ENCODE data around the gene ZNF813. TPM values are rescaled to one million over a fixed set of nuclear protein-coding genes. Genes with fewer than 3 reads are reported as not detected.

ZNF813 gene
- total and polyA plus RNA-seq, 9 of the 15 experiments (the other 6 are each of a cell fraction or from before 2014, with no cell fraction given) = 1.3 to 8.0 (median 5.3) TPM

DNA sequence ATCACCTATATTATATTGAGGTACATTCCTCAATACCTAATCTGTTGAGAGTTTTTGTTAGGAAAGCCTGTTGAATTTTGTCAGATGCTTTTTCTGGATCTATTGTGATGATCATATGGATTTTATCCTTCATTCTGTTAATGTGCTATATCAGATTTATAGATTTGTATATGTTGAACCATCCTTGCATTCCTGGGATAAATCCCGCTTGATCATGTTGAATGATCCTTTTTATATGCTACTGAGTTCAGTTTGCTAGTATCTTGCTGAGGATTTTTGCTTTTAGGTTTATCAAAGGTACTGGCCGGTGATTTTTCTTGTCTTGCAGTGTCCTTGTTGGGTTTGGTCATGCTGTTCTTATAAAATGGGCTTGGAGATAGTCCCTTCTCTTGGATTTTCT is 58.4 kb downstream of the ZNF813 start:
- intact Hi-C loops (cut with micrococcal nuclease) (no loop called here), in situ Hi-C loops (cut with MboI) (no loop called here)
- Histone ChIP-seq H3K9me1 (ENCODE audit: control insufficient read depth, insufficient read depth, low read length) (no peaks in the 10 kb centered on the region), H2AFZ (ENCODE audit: low read depth, low read length) (no peak overlapping the region), H3K4me3 (no peak overlapping the region), H4K20me1 (replicated peaks; ENCODE audit: control insufficient read depth, insufficient read depth, low read length) (no peaks in the 10 kb centered on the region), H3K79me2 (ENCODE audit: control insufficient read depth, insufficient read depth, low read length) (no peaks in the 10 kb centered on the region), H3K9ac (ENCODE audit: insufficient read depth in 1 of 2, low read depth in 2 of 2, low read length in 2 of 2) (no peak overlapping the region), H3K9me3 (replicated peaks; ENCODE audit: control insufficient read depth, insufficient read depth, low read depth, low read length) (peaks cover 5% of the 10 kb centered on the region), H3K27me3 (ENCODE audit: control insufficient read depth in 2 of 2, insufficient read depth in 2 of 2, low read length in 2 of 2) (no peaks in the 10 kb centered on the region; a peak in 1 of 5 replicates), H3K4me2 (ENCODE audit: insufficient read depth, low read length) (no peak overlapping the region), H3K36me3 (ENCODE audit: control insufficient read depth, insufficient read depth, low read length) (no peaks in the 10 kb centered on the region), H3K27ac (ENCODE audit: extremely low read depth, low read depth, low read length) (no peak overlapping the region), H3K4me1 (replicated peaks in 1 of 2; ENCODE audit: control insufficient read depth in 2 of 2, insufficient read depth in 2 of 2, low read length in 2 of 2) (peaks cover 0 to 7% of the 10 kb centered on the region in 2 experiments; a peak in 2 of 5 replicates)
- no peak for FAIRE-seq
- no TSS peak for BruUV-seq (replicated peaks)
- WGBS (ENCODE audit: insufficient coverage, low coverage, missing lambda C conversion rate) = 2% methylated on average over 2 of the region's 2 CpGs
- ATAC-seq = no peak
- POLR2A ChIA-PET = no interaction called here
- peak; percentile 95 for TF ChIP-seq ZNF324 (CRISPR knock-in tag; IDR thresholded peaks at IDR 0.05)
- TF ChIP-seq, protein P1, sequence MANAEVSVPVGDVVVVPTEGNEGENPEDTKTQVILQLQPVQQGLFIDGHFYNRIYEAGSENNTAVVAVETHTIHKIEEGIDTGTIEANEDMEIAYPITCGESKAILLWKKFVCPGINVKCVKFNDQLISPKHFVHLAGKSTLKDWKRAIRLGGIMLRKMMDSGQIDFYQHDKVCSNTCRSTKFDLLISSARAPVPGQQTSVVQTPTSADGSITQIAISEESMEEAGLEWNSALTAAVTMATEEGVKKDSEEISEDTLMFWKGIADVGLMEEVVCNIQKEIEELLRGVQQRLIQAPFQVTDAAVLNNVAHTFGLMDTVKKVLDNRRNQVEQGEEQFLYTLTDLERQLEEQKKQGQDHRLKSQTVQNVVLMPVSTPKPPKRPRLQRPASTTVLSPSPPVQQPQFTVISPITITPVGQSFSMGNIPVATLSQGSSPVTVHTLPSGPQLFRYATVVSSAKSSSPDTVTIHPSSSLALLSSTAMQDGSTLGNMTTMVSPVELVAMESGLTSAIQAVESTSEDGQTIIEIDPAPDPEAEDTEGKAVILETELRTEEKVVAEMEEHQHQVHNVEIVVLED (CRISPR knock-in tag; IDR thresholded peaks at IDR 0.05) = no peak
- no peak for DNase-seq (ENCODE audit: extremely low read depth in 1 of 4, low spot score in 3 of 4)
- CTCF ChIA-PET (ENCODE audit: low intra/inter-chr PET ratio) = interaction anchor here (0.7 kb wide), 1 partner anchor 16 kb away, joined by 4 read pairs; no protein-coding TSS in a partner anchor

DNA sequence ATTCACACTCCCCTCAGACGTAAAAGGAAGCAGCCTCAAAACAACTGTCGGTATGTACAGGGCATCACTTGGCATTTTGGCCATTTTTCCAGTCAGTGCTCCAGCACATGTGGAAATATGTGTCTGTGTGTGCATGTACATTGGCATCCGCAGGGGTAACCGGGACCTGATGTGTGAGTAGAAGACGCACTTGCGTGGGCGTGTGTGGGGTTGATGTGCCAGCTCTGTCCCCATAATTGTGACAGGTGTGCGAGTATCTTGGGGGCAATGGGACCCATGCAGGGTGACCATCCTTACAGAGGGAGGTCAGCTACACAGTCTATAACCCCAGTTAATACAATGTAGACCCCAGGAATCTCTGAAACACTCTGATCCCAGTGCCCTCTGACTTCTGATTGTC is 63.1 kb downstream of the ZNF813 start:
- TF ChIP-seq ELF2 (CRISPR knock-in tag; IDR thresholded peaks at IDR 0.05) (no peak), IRF2 (CRISPR knock-in tag; IDR thresholded peaks at IDR 0.05) (no peak), ZNF668 (CRISPR knock-in tag; IDR thresholded peaks at IDR 0.05) (no peak), SLC30A9 (CRISPR knock-in tag; IDR thresholded peaks at IDR 0.05) (no peak), GTF2F1 (IDR thresholded peaks at IDR 0.05; ENCODE audit: low read depth, low read length) (no peak), PTTG1 (tag; IDR thresholded peaks at IDR 0.05; ENCODE audit: low read depth) (no peak), MTA3 (IDR thresholded peaks at IDR 0.05; ENCODE audit: borderline replicate concordance) (no peak), CEBPG (CRISPR knock-in tag; IDR thresholded peaks at IDR 0.05) (no peak), CEBPG (tag; conservative IDR thresholded peaks at IDR 0.05 in 1 of 2, IDR thresholded peaks at IDR 0.05 in 1 of 2) (no peak), ZKSCAN1 (IDR thresholded peaks at IDR 0.05; ENCODE audit: low read depth, low read length) (no peak), NCOR1 (IDR thresholded peaks at IDR 0.05) (no peak)
- TF ChIP-seq, protein P2, sequence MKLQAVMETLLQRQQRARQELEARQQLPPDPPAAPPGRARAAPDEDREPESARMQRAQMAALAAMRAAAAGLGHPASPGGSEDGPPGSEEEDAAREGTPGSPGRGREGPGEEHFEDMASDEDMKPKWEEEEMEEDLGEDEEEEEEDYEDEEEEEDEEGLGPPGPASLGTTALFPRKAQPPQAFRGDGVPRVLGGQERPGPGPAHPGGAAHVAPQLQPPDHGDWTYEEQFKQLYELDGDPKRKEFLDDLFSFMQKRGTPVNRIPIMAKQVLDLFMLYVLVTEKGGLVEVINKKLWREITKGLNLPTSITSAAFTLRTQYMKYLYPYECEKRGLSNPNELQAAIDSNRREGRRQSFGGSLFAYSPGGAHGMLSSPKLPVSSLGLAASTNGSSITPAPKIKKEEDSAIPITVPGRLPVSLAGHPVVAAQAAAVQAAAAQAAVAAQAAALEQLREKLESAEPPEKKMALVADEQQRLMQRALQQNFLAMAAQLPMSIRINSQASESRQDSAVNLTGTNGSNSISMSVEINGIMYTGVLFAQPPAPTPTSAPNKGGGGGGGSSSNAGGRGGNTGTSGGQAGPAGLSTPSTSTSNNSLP (IDR thresholded peaks at IDR 0.05; ENCODE audit: borderline replicate concordance, low read depth, low read length) = no peak
- no peaks in the 10 kb centered on the region for H3K79me2 ChIP-seq (ENCODE audit: control insufficient read depth, insufficient read depth, low read length)
- H3K27ac ChIP-seq (ENCODE audit: extremely low read depth, low read depth, low read length) = no peak overlapping the region
- no peaks in the 10 kb centered on the region for H3K4me1 ChIP-seq (replicated peaks in 1 of 2; ENCODE audit: control insufficient read depth in 2 of 2, insufficient read depth in 2 of 2, low read length in 2 of 2)
- in situ Hi-C loops (cut with MboI) = no loop called here
- no peaks in the 10 kb centered on the region; a peak in 1 of 5 replicates for H3K27me3 ChIP-seq (ENCODE audit: control insufficient read depth in 2 of 2, insufficient read depth in 2 of 2, low read length in 2 of 2)
- no peak overlapping the region for H3K4me2 ChIP-seq (ENCODE audit: insufficient read depth, low read length)
- WGBS (ENCODE audit: insufficient coverage, low coverage, missing lambda C conversion rate) = 4% methylated on average over 8 of the region's 8 CpGs
- H3K36me3 ChIP-seq (ENCODE audit: control insufficient read depth, insufficient read depth, low read length) = no peaks in the 10 kb centered on the region
- no peak overlapping the region for H3K9ac ChIP-seq (ENCODE audit: insufficient read depth in 1 of 2, low read depth in 2 of 2, low read length in 2 of 2)
- ATAC-seq (no peak), DNase-seq (ENCODE audit: extremely low read depth in 1 of 4, low spot score in 3 of 4) (no peak), FAIRE-seq (no peak)
- no peaks in the 10 kb centered on the region for H3K9me3 ChIP-seq (replicated peaks; ENCODE audit: control insufficient read depth, insufficient read depth, low read depth, low read length)
- H2AFZ ChIP-seq (ENCODE audit: low read depth, low read length) = no peak overlapping the region
- no TSS peak for BruUV-seq (replicated peaks)
- no peaks in the 10 kb centered on the region for H3K9me1 ChIP-seq (ENCODE audit: control insufficient read depth, insufficient read depth, low read length)
- CTCF ChIA-PET (ENCODE audit: low intra/inter-chr PET ratio) = no interaction called here
- intact Hi-C loops (cut with micrococcal nuclease) = no loop called here
- no peak overlapping the region for H3K4me3 ChIP-seq
- H4K20me1 ChIP-seq (replicated peaks; ENCODE audit: control insufficient read depth, insufficient read depth, low read length) = no peaks in the 10 kb centered on the region
- POLR2A ChIA-PET = no interaction called here

Data from K562 (cell line).